HG03175 (cell line): Measurements from ENCODE around the gene CAB39.

Experiments used
- ATAC-seq: cut with Tn5 transposase; IDR thresholded peaks from one replicate; pipeline ENCODE4 v1.9.1; 2021; ENCODE audit warnings: mild to moderate bottlenecking, moderate library complexity; ENCODE audit not compliant: unreplicated experiment

CAB39 gene

DNA sequence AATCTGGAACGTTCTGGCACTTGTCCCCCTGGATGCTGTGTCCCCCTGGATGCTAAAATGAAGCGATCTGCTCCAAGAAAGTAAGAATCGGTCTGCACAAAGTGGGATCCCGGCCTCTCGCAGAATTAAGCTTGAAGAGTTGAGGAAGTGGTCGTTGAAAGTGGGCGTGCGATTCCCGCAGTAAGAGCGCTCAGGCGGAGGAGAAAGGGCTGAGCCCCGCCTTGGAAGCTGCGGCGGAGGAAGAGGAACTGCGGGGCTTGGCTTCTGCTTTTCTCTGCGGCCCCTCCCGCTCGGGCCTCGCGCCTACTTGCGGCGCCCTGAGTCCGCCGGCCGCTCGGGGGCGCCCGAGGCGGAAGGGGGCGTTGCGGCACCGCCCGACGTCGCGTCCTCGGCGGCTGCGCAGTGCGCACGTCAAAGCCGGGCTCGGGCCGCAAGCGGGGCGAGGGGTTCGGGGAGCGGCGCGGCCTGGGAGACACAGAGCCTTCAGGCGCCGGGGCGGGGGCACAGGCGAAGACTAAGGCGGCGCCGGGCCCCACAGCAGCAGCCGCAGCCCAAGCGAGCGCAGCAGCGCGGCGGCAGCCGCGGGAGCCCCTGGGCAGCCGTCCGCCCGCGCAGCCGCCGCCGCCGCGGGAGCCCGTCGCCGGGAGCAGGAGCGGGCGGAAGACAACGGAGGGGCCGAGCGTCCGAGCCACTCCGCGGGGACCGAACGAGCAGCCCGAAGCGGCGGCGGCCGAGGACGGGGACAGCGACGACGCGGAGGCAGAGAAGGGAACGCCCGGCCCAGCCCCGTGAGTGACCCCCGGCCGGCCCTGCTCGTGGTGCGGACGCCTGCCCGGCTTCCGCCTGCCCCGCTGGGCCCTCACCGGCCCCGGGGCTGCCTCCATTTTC is at the start of gene CAB39:
TSS of gene CAB39 (plus strand) at position 400 of the 888 bp plus-strand sequence. CDS start 47,160 bp downstream, outside the sequence.
- ATAC-seq = peak; percentile 87

DNA sequence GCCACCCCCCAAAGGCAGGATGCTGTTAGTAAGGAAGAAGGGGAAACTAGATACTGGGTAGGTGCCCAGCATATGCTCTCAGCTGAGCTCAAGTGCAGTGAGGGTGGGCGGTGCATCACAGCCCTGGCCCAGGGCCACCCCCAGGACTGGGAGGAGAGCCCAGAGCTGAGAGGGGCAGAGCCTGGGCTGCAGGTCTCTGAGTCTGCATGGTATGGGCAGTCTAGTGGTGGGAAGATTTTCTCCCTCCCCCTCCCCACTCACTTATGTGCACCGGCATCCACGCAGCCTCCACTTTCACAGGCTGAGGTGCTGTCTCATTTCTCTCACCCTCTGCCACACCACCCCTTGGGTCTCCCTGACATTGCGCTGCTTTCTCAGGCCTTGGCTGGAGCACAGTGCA is 48.5 kb upstream of the CAB39 start:
- no peak for ATAC-seq

DNA sequence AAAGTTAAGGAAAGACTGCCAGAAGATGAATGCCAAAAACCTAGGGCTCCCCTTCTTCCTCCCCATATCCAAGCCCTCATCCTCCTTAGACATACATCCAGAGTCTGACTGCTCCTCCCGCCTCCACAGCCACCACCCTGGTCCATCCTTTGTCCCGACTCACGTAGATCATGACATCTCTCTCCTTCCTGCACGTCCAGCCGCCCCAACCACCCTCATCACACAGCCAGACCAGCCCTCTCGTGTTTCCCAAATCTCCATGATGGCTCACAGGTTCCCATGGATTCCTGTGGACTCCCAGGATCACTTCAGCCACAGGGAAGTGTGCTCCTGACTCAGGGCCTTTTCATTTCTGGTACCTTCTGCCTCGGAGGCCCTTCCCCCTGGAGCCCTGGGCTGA is 47.8 kb upstream of the CAB39 start:
- ATAC-seq = no peak

DNA sequence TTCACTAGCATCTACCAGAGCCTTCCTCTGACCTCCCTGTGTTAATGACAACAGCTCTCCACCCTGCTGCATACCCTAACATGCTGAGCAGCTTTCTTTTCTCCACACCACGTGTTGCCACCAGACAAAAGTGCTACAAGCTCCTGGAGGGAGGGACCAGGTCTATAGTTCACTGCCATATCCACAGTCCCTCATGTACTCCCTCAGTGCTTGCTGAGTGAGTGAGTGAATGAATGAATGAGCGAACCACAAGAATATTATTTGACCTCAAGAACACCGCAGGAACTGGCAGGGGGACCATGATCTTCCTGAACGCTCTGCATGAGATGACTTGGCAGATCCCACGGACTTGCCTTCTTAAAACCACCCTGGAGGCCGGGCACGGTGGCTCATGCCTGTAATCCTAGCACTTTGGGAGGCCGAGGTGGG is 47.4 kb upstream of the CAB39 start:
- ATAC-seq = no peak

DNA sequence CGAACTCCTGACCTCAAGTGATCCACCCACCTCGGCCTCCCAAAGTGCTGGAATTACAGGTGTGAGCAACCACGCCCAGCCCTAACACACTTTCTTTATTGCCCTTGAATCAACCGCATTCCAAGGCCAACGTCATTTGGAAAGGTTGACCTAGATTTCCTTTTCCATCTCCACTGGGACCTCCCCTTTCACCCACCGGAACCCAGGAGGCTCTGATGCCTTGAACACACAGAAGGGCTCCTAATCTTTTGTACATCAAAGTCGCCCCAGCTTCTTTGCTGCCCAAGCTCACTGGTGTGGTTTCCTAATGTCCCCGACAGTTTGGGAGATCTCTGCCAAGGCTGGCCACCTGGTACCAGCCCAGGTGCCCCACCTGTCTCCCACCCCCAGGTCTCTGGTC is 46.2 kb upstream of the CAB39 start:
- no peak for ATAC-seq

DNA sequence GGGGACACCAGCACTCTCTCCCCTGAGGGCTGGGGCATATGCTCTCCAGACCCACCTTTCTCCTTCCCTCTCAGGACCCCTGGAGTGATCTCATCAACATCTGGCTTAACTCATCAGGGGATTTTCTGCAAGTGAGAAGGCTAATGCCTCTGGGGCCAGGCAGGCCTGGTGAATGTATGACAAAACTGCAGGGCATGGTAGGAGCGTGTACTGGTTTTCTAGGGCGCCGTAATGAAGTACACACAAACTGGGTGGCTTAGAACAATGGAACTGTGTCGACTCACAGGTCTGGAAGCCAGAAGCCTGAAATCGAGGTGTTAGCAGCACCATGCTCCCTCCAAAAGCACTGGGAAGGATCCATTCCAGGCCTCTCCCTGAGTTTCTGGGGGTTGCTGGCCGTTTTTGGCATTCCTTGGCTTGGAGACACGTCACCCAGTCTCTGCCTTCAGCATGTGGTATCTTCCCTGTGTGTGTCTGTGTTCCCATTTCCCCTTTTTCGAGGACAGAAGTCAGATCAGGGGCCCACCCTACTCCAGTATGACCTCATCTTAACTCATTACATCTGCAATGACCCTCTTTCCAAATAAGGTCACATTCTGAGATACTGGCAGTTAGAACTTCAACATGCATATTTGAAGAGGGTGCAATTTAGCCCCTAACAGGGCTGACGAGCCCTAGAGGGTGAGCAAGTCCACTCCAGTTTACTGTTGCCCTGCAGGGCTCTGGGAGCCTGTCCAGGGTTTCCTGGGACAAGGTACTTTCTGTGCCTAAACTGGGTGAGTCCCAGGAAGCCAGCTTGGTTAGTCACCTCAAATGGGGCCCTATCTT is 45.5 kb upstream of the CAB39 start:
- no peak for ATAC-seq

DNA sequence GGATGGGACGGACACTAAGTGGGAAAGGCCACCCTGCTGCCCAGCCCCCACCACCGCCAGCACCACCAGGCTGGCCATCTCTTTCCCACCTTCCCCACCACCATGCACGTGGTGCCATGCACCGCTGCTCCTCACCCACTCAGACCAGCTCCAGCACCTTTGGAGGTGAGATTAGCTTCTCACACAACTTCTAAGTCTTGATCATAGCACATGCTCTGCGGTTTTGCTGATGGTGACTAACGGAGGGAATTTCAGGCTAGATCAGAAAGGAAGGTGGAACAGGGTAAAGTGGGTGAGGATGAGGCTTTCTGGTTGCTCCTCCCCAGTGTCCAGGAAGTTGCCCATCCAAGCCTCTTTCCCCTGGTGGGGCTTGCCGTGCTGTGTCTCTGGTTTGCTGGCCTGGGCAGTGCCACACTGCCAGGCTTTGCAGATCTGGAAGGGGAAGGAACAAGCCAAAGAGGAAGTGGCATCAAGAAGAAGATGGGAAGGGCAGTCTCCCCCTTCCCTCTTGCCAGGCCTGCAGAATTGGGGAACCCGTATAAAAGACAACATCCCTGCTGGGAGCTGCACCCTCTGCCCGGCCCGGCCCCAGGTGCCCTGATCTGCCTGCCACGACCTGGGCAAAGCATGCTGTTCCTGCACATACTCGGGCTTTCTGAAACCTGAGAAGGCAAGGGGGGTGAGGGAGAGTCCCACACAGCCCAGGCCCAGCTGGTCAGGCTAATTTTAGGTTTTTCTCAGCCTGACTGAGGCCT is 44.3 kb upstream of the CAB39 start:
- peak; percentile 64 for ATAC-seq

DNA sequence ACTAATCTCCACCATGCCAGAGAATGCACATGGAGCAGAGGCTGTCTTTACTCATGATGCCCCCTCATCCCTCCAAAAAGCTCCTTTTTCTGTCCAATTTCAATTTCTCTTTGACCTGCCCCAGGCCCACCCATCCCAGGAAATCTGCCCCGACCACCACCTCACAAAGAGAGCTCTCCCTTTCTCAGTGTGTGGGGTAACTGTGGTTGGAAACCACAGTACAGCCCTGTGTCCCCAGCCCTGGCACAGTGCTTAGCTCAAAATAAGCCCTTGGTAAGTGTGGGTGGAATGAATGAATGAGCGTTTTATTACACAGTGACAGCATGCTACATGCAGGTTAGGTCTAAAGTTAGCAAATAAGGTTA is 43.7 kb upstream of the CAB39 start:
- peak; percentile 26 for ATAC-seq

DNA sequence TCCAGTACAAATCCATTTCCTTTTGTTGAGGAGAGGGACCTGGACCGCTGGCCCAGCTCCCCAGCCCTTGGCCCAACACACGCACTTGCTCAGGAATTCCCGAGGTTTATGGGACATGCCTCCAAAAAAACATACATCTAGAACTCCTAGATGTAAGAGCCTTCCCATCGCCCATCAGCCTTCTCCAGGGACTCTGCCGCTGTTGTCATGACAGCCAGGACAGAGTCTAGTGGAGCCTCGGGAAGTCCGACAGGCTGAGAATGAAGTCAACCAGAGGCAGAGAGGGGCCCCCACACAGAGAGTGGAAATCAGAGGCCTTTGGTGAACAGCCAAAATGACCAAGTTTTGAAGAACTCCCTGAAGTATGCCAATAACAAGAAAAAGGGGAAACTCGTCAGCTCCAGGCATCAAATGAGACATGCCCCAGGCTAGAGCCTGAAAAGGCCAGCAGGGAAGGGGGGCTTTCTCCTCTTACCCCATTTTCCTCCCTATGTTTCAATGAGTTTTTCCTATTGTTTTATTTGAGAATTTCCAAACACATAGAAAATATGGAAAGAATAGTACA is 43.2 kb upstream of the CAB39 start:
- ATAC-seq = no peak

DNA sequence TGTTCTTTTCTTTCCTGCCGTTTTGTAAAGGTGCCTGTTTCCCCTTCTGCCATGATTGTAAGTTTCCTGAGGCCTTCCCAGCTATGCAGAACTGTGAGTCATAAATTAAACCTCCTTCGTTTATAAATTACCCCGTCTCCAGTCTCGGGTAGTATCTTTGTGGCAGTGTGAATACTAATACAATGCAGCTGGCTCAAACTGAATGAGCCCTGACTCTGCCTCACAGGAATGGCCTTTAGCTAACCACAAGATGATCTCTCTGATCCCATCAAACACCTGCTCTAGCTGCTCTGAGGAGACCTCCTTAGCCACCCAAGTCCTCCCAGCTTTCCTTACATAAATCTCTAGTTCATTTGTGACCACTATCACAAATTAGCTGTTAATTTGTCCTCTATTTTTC is 41.5 kb upstream of the CAB39 start:
- ATAC-seq = no peak

DNA sequence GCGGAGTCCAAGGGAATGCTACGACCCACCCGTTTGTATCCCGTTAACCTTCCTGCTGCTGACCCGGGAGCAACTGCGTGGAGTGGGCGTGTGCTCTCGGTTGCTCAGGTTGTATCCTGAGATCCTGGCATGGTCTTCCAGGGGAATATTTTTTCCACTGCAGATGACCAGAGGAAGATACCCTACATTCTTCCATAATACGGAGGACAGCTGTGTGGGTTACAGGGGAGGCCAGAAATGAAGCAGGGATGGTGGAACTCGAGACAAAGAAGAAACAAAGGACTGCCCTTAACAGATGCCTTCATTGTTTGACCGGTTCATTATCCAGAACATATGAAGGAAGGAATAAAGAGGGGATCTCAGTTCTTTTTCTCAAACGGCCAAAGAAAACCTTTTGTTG is 39.8 kb upstream of the CAB39 start:
- ATAC-seq = no peak

DNA sequence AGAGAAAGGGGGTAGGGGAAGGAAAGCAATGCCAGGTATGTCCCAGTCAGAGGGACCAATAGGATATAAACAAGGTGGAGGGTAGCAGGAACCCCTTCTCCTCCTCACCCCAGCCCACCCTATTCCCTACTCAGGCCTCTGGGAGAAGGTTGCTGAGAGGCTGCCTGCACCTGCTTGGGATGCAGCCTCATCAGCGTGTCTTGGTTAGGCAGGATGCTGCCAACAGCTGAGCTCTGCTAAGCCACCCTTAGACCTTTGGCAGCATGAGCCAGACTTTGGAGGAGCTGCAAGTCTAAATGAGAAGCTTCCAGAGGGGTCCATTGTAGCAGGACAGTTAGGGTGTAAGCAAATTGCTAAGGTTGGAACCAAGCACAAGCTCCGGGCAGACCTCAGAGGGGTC is 38.2 kb upstream of the CAB39 start:
- no peak for ATAC-seq

DNA sequence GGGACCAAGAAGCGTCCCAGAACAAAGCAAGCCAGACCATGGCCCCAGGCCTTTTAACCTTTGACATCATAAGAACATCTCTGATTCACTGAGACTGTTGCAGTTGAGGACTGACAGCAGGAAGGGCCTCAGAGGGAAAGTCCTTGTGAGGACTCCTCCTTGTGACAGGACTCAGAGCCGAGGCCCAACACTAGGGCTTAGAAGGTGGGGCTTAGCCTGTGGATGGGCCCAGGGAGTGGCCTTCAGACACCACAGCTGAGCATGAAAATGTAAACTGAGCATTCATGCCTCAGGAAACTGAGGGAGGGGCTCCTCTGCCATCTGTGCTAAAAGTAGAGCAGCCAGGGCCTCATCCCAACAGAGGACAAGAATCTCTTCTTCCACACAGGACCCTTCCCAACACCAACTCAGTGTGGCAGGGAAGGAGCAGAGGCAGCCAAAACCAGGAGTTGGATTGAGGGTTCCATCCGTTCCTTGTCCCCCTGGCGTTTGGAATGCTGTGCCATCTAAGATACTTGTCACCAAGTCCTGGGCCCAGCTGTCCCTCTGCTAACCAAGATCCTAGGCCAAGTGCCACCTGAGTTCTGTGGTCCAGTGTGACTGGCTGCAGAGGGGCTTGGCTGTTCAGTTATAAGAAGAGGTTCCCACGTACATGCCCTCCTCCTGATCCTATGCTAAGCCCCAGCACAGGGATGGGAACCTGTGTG is 37.5 kb upstream of the CAB39 start:
- ATAC-seq = no peak

DNA sequence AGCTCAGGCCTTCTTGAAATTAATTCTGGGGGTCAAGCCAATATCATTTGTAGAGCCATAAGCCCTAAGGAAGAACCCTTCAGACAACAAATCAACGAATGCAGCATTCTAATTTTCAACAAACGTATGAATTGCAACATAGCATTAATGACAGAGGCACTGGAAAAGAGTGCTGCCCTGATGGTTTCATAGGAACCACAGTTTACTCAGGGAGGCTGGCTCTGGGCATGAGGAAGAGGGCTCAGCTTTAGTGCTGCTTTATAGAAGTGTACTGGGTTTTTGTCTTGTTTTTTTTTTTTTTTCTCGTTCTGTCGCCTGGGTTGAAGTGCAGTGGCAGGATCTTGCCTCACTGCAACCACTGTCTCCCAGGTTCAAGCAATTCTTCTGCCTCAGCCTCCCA is 36.1 kb upstream of the CAB39 start:
- ATAC-seq = no peak

DNA sequence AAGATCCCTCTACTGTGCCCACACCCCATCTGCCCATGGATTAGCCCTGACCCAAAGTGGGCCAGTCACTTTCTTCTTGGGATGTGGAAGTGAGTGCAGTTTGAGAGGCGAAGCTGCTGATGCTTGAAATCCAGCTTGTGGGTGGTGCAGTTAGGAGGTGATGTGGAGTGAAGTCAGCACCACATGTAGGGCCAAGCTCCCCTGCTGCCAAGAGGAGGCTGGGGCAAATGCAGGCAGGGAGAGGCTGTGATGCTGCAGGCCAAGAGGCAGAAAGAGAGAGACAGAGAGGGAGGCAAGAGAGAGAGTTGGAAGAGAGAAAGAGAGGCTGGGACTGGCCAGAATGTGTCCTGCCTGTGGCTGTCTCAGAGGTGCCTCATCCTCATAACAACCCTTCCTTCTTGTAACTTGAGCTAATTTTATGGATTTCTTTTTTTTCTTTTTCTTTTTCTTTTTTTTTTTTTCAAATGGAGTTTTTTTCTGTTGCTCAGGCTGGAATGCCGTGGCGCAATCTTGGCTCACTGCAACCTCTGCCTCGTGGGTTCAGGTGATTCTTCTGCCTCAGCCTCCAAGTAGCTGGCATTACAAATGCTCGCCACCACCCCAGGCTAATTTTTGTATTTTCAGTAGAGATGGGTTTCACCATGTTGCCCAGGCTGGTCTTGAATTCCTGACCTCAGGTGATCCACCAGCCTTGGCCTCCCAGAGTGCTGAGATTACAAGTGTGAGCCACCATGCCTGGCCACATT is 35.3 kb upstream of the CAB39 start:
- ATAC-seq = no peak

DNA sequence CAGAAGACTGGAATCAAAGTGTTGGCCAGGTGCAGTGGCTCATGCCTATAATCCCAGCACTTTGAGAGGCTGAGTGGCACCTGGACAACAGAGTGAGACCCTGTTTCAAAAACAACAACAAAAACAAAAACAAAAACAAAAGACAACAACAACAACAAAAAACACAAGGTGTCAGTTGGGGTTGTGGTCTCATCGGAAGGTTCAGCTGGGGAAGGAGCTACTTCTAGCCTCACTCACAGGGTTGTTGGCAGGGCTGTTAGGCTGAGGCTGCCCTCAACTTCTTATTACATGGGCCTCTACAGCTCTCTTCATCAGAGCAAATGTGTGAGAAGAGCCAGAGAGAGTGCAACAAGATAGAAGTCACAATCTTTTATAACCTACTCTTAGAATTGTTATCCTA is 34.6 kb upstream of the CAB39 start:
- no peak for ATAC-seq

DNA sequence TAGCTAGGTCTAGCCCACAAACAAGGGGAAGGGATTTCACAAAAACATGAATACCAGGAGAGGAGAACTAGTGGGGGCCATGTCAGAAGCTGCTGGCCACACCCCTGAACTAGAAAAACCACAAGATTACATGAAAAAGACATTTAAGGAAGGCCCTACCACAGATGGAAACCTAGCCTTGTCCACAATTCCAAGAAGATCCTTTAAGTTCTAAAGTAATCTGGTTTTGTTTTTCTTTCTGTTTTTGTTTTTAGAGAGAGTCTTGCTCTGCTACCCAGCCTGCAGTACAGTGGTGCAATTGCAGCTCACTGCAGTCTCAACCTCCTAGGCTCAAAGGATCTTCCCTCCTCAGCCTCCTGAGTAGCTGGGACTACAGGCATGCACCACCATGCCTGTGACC is 34.2 kb upstream of the CAB39 start:
- ATAC-seq = no peak

DNA sequence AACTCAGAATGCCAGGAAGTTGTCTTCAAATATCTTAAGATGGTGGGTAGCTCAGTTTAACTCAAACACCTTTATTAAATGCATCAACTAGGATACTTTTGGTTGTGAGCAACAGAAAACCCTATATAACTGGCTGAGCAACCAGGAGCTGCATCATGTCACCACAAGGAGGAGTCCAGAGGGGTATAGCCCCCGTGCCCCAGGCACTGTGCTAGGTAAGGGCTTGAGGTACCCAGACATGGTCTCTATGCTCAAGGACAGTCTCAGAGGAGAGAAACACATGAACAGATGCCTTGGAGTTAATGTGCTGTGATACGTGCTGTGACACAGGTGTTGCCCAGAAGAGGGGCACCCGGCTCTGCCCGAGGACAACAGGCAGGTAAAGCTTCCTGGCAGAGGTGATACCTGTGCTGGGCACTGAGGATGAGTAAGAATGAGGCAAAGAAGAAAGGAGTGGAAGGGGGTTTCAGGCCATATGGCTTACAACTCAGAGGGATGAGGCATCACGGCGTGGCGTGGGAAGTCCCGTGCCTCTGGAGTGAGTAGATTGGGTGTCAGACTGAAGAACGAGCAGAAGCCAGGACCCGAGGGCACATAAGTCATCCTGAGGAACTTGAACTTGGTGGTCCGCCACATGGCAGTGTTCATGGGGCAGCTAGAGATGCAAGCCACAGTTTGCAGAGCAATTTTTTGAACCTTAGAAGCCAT is 32.0 kb upstream of the CAB39 start:
- no peak for ATAC-seq

DNA sequence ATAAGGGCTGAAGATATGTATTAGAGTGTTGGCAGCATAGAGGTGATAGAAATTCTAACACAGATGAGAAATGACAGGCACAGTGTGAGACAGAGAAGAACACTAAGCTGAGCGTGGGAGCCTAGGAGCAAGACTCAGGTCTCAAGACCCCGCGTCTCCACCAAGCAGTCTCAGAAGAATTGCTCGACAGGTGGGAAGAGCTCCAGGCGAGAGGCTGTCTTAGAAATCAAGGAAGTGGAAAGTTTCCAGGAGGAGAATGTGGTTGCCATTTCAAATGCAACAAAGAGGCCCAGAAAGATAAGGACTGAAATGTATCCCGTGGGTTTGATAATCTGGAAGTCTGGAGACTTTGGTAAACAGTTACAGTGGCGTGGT is 31.5 kb upstream of the CAB39 start:
- no peak for ATAC-seq
